Adrenal gland (tissue), 5 donors: ENCODE results near the gene MARS1.

Experiments used
- POLR2A ChIP-seq, 2 donors: fragments of 450-650 bp; IDR thresholded peaks; one replicate each; pipeline ENCODE4 v1.6.1; 2017; ENCODE audit warnings: antibody characterized with exemption in 2 of 2, mild to moderate bottlenecking in 2 of 2, moderate library complexity in 1 of 2
- TF ChIP-seq, protein P1 (sequence below), 6 experiments: fragments of 450-650 bp in 4 of 6; fragments of 200-600 bp in 2 of 6; sonication (generic) in 1 of 6; IDR thresholded peaks; 1 replicate in 5 of 6; 2 replicates in 1 of 6; pipeline versions ENCODE4 v1.5.1 to v1.8.0; 2016 to 2021; ENCODE audit warnings: antibody characterized with exemption in 6 of 6, mild to moderate bottlenecking in 2 of 6, moderate library complexity in 1 of 6
- donor health status: DM: no; HTN: no; CAD: no.

DNA sequence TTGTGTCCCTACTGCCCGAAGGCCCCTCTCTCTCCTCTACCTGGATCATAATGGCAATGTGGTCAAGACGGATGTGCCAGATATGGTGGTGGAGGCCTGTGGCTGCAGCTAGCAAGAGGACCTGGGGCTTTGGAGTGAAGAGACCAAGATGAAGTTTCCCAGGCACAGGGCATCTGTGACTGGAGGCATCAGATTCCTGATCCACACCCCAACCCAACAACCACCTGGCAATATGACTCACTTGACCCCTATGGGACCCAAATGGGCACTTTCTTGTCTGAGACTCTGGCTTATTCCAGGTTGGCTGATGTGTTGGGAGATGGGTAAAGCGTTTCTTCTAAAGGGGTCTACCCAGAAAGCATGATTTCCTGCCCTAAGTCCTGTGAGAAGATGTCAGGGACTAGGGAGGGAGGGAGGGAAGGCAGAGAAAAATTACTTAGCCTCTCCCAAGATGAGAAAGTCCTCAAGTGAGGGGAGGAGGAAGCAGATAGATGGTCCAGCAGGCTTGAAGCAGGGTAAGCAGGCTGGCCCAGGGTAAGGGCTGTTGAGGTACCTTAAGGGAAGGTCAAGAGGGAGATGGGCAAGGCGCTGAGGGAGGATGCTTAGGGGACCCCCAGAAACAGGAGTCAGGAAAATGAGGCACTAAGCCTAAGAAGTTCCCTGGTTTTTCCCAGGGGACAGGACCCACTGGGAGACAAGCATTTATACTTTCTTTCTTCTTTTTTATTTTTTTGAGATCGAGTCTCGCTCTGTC lies 31.0 kb upstream of the MARS1 start:
- TF ChIP-seq, protein P1, sequence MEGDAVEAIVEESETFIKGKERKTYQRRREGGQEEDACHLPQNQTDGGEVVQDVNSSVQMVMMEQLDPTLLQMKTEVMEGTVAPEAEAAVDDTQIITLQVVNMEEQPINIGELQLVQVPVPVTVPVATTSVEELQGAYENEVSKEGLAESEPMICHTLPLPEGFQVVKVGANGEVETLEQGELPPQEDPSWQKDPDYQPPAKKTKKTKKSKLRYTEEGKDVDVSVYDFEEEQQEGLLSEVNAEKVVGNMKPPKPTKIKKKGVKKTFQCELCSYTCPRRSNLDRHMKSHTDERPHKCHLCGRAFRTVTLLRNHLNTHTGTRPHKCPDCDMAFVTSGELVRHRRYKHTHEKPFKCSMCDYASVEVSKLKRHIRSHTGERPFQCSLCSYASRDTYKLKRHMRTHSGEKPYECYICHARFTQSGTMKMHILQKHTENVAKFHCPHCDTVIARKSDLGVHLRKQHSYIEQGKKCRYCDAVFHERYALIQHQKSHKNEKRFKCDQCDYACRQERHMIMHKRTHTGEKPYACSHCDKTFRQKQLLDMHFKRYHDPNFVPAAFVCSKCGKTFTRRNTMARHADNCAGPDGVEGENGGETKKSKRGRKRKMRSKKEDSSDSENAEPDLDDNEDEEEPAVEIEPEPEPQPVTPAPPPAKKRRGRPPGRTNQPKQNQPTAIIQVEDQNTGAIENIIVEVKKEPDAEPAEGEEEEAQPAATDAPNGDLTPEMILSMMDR (IDR thresholded peaks at IDR 0.05) = no peak
- no peak for TF ChIP-seq POLR2A (IDR thresholded peaks at IDR 0.05)
